B cell (primary cell): ENCODE data around the gene FAM13B. TPM values are rescaled to one million over a fixed set of nuclear protein-coding genes. Genes with fewer than 3 reads are reported as not detected.

ENCODE experiments used
- ATAC-seq: fragments of 200-7000 bp; cut with Tn5 transposase; one replicate; pipeline ENCODE4 v1.10.0; 2021; ENCODE audit warnings: low read depth, mild to moderate bottlenecking, moderate number of reproducible peaks, moderate library complexity
- CTCF ChIA-PET: fragments of 350-600 bp; sonication (Branson Sonifier 250); formaldehyde crosslinking; loops from one replicate; lab custom pipeline; 2021; ENCODE audit warnings: antibody characterized with exemption, inconsistent platforms; lab: Charles Lee
- POLR2A ChIA-PET: fragments of 350-600 bp; sonication (Branson Sonifier 250); formaldehyde crosslinking; loops from one replicate; lab custom pipeline; 2021; ENCODE audit warnings: antibody characterized with exemption; lab: Charles Lee
- DNase-seq: peaks from one replicate; pipeline ENCODE4 v3.0.0; 2013
- H2AFZ ChIP-seq: 2 replicates; pipeline ENCODE4 v1.6.1; 2012; ENCODE audit warnings: mild to moderate bottlenecking, low read depth, low read length; ENCODE audit not compliant: insufficient read depth, poor library complexity, severe bottlenecking
- H3K27ac ChIP-seq, 2 donors: 1 replicate in 1 of 2; 2 replicates in 1 of 2; pipeline ENCODE4 v1.5.1; 2012 to 2013; ENCODE audit warnings: low read length in 2 of 2, mild to moderate bottlenecking in 2 of 2, moderate library complexity in 1 of 2
- H3K27me3 ChIP-seq, 4 experiments: fragments of 200-600 bp in 1 of 4; sonication (generic) in 1 of 4; replicated peaks in 1 of 4; 1 replicate in 2 of 4; 2 replicates in 2 of 4; pipeline versions ENCODE4 v1.6.1 to v1.7.0; 2013 to 2016; ENCODE audit warnings: low read length in 3 of 4, mild to moderate bottlenecking in 2 of 4, mixed read lengths in 1 of 4, moderate library complexity in 1 of 4; ENCODE audit not compliant: insufficient read depth in 4 of 4, control insufficient read depth in 3 of 4; ENCODE audit errors: control extremely low read depth in 1 of 4
- H3K36me3 ChIP-seq, 2 experiments: replicated peaks in 1 of 2; 1 replicate in 1 of 2; 2 replicates in 1 of 2; pipeline versions ENCODE4 v1.6.1 to v1.7.1; 2013; ENCODE audit warnings: low read length in 1 of 2; ENCODE audit not compliant: insufficient read depth in 2 of 2, control insufficient read depth in 1 of 2; ENCODE audit errors: control extremely low read depth in 1 of 2, extremely low read depth in 1 of 2
- H3K4me1 ChIP-seq, 2 donors: fragments of 200-600 bp in 1 of 2; sonication (generic) in 1 of 2; 1 replicate in 1 of 2; 2 replicates in 1 of 2; pipeline versions ENCODE4 v1.5.1 to v1.6.1; 2013 to 2017; ENCODE audit warnings: low read length in 2 of 2; ENCODE audit not compliant: control insufficient read depth in 2 of 2, insufficient read depth in 2 of 2
- H3K4me2 ChIP-seq: replicated peaks from 2 replicates; pipeline ENCODE3; 2012; ENCODE audit warnings: mild to moderate bottlenecking, low read depth, low read length; ENCODE audit not compliant: poor library complexity, severe bottlenecking
- H3K4me3 ChIP-seq, 5 experiments: fragments of 200-600 bp in 1 of 5; sonication (generic) in 1 of 5; 1 replicate in 3 of 5; 2 replicates in 2 of 5; pipeline versions ENCODE4 v1.5.1 to v1.7.0; 2011 to 2016; ENCODE audit warnings: low read length in 4 of 5, mild to moderate bottlenecking in 4 of 5, low read depth in 2 of 5, control low read depth in 1 of 5, moderate library complexity in 1 of 5; ENCODE audit not compliant: insufficient read depth in 1 of 5; ENCODE audit errors: control extremely low read depth in 1 of 5, extremely low read depth in 1 of 5
- H3K79me2 ChIP-seq: fragments of 200-600 bp; sonication (generic); one replicate; pipeline ENCODE4 v1.6.0; 2016; ENCODE audit warnings: low read length; ENCODE audit not compliant: control insufficient read depth, insufficient read depth
- H3K9ac ChIP-seq: fragments of 200-600 bp; sonication (generic); 2 replicates; pipeline ENCODE4 v1.6.1; 2017; ENCODE audit warnings: mild to moderate bottlenecking, low read length, moderate library complexity
- H3K9me3 ChIP-seq, 3 donors: one replicate each; pipeline versions ENCODE4 v1.6.1 to v1.7.1; 2013; ENCODE audit warnings: low read length in 2 of 3; ENCODE audit not compliant: control insufficient read depth in 2 of 3, insufficient read depth in 1 of 3; ENCODE audit errors: control extremely low read depth in 1 of 3
- H4K20me1 ChIP-seq: 2 replicates; pipeline ENCODE4 v1.6.0; 2012; ENCODE audit warnings: mild to moderate bottlenecking, low read length; ENCODE audit not compliant: insufficient read depth, control insufficient read depth, poor library complexity, severe bottlenecking
- H3K27ac Mint-ChIP-seq: one replicate; pipeline ENCODE4 v1.8.0; 2021; ENCODE audit warnings: mixed read lengths
- H3K27me3 Mint-ChIP-seq: one replicate; pipeline ENCODE4 v1.8.0; 2021; ENCODE audit warnings: mixed read lengths
- H3K4me1 Mint-ChIP-seq: one replicate; pipeline ENCODE4 v1.8.0; 2021; ENCODE audit warnings: mixed read lengths
- H3K4me3 Mint-ChIP-seq: one replicate; pipeline ENCODE4 v1.8.0; 2021; ENCODE audit warnings: mixed read lengths
- H3K9me3 Mint-ChIP-seq: one replicate; pipeline ENCODE4 v1.8.0; 2022; ENCODE audit warnings: mixed read lengths; ENCODE audit not compliant: insufficient read depth
- CTCF ChIP-seq: fragments of 200-600 bp; IDR thresholded peaks from one replicate; pipeline ENCODE4 v1.8.0; 2022; ENCODE audit warnings: antibody characterized with exemption, mild to moderate bottlenecking
- EZH2 ChIP-seq: IDR thresholded peaks from 2 replicates; pipeline ENCODE4 v1.6.1; 2012; ENCODE audit warnings: borderline replicate concordance, low read depth, mild to moderate bottlenecking, moderate library complexity, low read length; ENCODE audit not compliant: insufficient read depth, poor library complexity, severe bottlenecking
- WGBS: methylation state at CpG from one replicate; pipeline ENCODE4 v1.1.5; 2013; ENCODE audit warnings: missing lambda C conversion rate; ENCODE audit not compliant: insufficient coverage; 5-methylcytosine and 5-hydroxymethylcytosine counted together
- intact Hi-C: fragments of 100-400 bp; cut with micrococcal nuclease; formaldehyde crosslinking; loops from one replicate; pipeline ENCODE4 v1.10.0; 2022
- polyA plus RNA-seq: library from polyadenylated mRNA; depleted of rRNA; stranded (reverse); fragments of >200 nt; gene quantifications from 2 replicates; pipeline ENCODE4 v1.2.3, GENCODE V29; 2012
- total RNA-seq, 2 donors: library from RNA; stranded (reverse); fragments of 120-200 nt in 1 of 2; gene quantifications; 1 replicate in 1 of 2; 2 replicates in 1 of 2; pipeline versions ENCODE4 v1.2.3 to v1.2.4, GENCODE V29; 2013 to 2022

The FAM13B gene
- total and polyA plus RNA-seq, 2 donors (not counting 1 experiment from before 2014, with no cell fraction given): 17.3 to 118 TPM

- H3K4me1 ChIP-seq: peaks cover 13 to 21% of the 10 kb centered on the region in 2 donors
- no peak overlapping the region for H3K27ac ChIP-seq
- H3K4me2 ChIP-seq: no peak overlapping the region
- peaks cover 80% of the 10 kb centered on the region for H4K20me1 ChIP-seq
- POLR2A ChIA-PET: no interaction called here
- CTCF ChIA-PET: interaction anchor here (0.7 to 1.7 kb wide), 5 partner anchors 9 to 153 kb away, joined by 3 to 6 read pairs (median 3); no protein-coding TSS in a partner anchor
- Mint-ChIP-seq H3K4me3 (no peak overlapping the region), H3K9me3 (no peaks in the 10 kb centered on the region), H3K27me3 (no peaks in the 10 kb centered on the region), H3K27ac (no peak overlapping the region), H3K4me1 (peaks cover 33% of the 10 kb centered on the region)
- TF ChIP-seq EZH2 (no peak), CTCF (no peak)
- no peak overlapping the region for H3K4me3 ChIP-seq
- no peak overlapping the region for H3K9ac ChIP-seq
- intact Hi-C loops: no loop called here
- peaks cover 9 to 59% of the 10 kb centered on the region in 2 experiments for H3K36me3 ChIP-seq
- no peaks in the 10 kb centered on the region for H3K9me3 ChIP-seq
- no peak overlapping the region for H2AFZ ChIP-seq
- H3K27me3 ChIP-seq: no peaks in the 10 kb centered on the region
- 80% methylated on average over 2 of the region's 3 CpGs for WGBS
- peaks cover 97% of the 10 kb centered on the region for H3K79me2 ChIP-seq
- no peak for DNase-seq
- ATAC-seq: no peak
These were observed 14.0 kb downstream of the FAM13B start for GRCh38 chr5:138018849-138019248.

GRCh38 chr5:138015916-138016315 lies 17.0 kb downstream of the FAM13B start:
- no peaks in the 10 kb centered on the region for H3K27me3 ChIP-seq
- no peak overlapping the region for H3K9ac ChIP-seq
- H2AFZ ChIP-seq: no peak overlapping the region
- H3K4me3 ChIP-seq: no peak overlapping the region
- TF ChIP-seq CTCF (no peak), EZH2 (no peak)
- Mint-ChIP-seq H3K27ac (no peak overlapping the region), H3K4me1 (peaks cover 9% of the 10 kb centered on the region), H3K4me3 (no peak overlapping the region), H3K9me3 (no peaks in the 10 kb centered on the region), H3K27me3 (no peaks in the 10 kb centered on the region)
- H3K27ac ChIP-seq: no peak overlapping the region
- DNase-seq (no peak), ATAC-seq (no peak)
- peaks cover 85% of the 10 kb centered on the region for H3K79me2 ChIP-seq
- intact Hi-C loops: no loop called here
- ChIA-PET POLR2A (no interaction called here), CTCF (no interaction called here)
- no CpG with 5 or more reads among the region's 2 CpGs for WGBS
- peaks cover 0 to 1% of the 10 kb centered on the region in 2 donors for H3K4me1 ChIP-seq
- H3K4me2 ChIP-seq: no peak overlapping the region
- no peaks in the 10 kb centered on the region for H3K9me3 ChIP-seq
- H3K36me3 ChIP-seq: peaks cover 10 to 67% of the 10 kb centered on the region in 2 experiments
- H4K20me1 ChIP-seq: peaks cover 68% of the 10 kb centered on the region
